NT2/D1 (cell line): ENCODE results near the gene UNC45A.

Experiments used
- DNase-seq: peaks from one replicate; pipeline ENCODE4 v3.0.0-alpha.2; 2011; ENCODE audit warnings: low read depth, low spot score
- H3K27me3 ChIP-seq: 2 replicates; pipeline ENCODE4 v1.6.0; 2011; ENCODE audit warnings: mild to moderate bottlenecking; ENCODE audit not compliant: insufficient read length, insufficient read depth
- H3K36me3 ChIP-seq: 2 replicates; pipeline ENCODE4 v1.6.1; 2011; ENCODE audit warnings: mild to moderate bottlenecking, low read length, mixed read lengths; ENCODE audit not compliant: insufficient read depth, insufficient read length
- H3K4me1 ChIP-seq: 2 replicates; pipeline ENCODE4 v1.5.1; 2011; ENCODE audit not compliant: insufficient read depth, insufficient read length
- H3K4me3 ChIP-seq: 2 replicates; pipeline ENCODE4 v1.5.1; 2011; ENCODE audit warnings: low read depth; ENCODE audit not compliant: insufficient read length
- H3K9ac ChIP-seq: 2 replicates; pipeline ENCODE4 v1.6.0; 2011; ENCODE audit warnings: low read depth; ENCODE audit not compliant: insufficient read length
- H3K9me3 ChIP-seq: 2 replicates; pipeline ENCODE4 v1.5.1; 2011; ENCODE audit warnings: mild to moderate bottlenecking, low read length; ENCODE audit not compliant: insufficient read depth
- SUZ12 ChIP-seq: IDR thresholded peaks from 2 replicates; pipeline ENCODE4 v1.6.1; 2011; ENCODE audit not compliant: insufficient read length, insufficient read depth; ENCODE audit errors: extremely low read depth
- YY1 ChIP-seq: IDR thresholded peaks from 2 replicates; pipeline ENCODE4 v1.6.1; 2011; ENCODE audit not compliant: insufficient read length, insufficient read depth
- ZNF274 ChIP-seq: IDR thresholded peaks from 2 replicates; pipeline ENCODE4 v1.6.1; 2011; ENCODE audit warnings: mild to moderate bottlenecking, low read depth, low read length

UNC45A gene

GRCh38 chr15:90901175-90902039 is 33.7 kb upstream of the UNC45A start:
- Histone ChIP-seq H3K27me3 (peaks cover 18% of the 10 kb centered on the region), H3K4me1 (peaks cover 6% of the 10 kb centered on the region), H3K4me3 (peak overlapping the region; percentile 72), H3K9me3 (no peaks in the 10 kb centered on the region), H3K36me3 (peaks cover 16% of the 10 kb centered on the region), H3K9ac (peak overlapping the region; percentile 85)
- TF ChIP-seq YY1 (no peak), SUZ12 (no peak), ZNF274 (no peak)
- no peak for DNase-seq

GRCh38 chr15:90902040-90902839 is 32.8 kb upstream of the UNC45A start:
- peaks cover 6% of the 10 kb centered on the region for H3K4me1 ChIP-seq
- no peak for TF ChIP-seq YY1
- no peak for TF ChIP-seq ZNF274
- no peak for TF ChIP-seq SUZ12
- H3K9ac ChIP-seq = peak overlapping the region; percentile 85
- no peaks in the 10 kb centered on the region for H3K9me3 ChIP-seq
- peaks cover 18% of the 10 kb centered on the region for H3K27me3 ChIP-seq
- peak; percentile 58 for DNase-seq
- H3K36me3 ChIP-seq = peaks cover 20% of the 10 kb centered on the region
- peak overlapping the region; percentile 72 for H3K4me3 ChIP-seq

- TF ChIP-seq YY1 (no peak), SUZ12 (no peak), ZNF274 (no peak)
- Histone ChIP-seq H3K27me3 (peaks cover 18% of the 10 kb centered on the region), H3K4me3 (peak within 1 kb of the TSS; percentile 72), H3K4me1 (peaks cover 6% of the 10 kb centered on the region), H3K9me3 (no peaks in the 10 kb centered on the region), H3K36me3 (peaks cover 24% of the 10 kb centered on the region), H3K9ac (peak within 1 kb of the TSS; percentile 85)
- DNase-seq = no peak
These were observed 32.0 kb upstream of the UNC45A start, which contains the start of gene MAN2A2 for GRCh38 chr15:90902840-90903732. Gene MAN2A2 (plus strand): TSS chr15:90903302. CDS start chr15:90904208, 906 bp downstream.

GRCh38 chr15:90903733-90904536 is 31.1 kb upstream of the UNC45A start:
- H3K36me3 ChIP-seq = peaks cover 24% of the 10 kb centered on the region
- DNase-seq = no peak
- peaks cover 6% of the 10 kb centered on the region for H3K4me1 ChIP-seq
- no peak for TF ChIP-seq SUZ12
- TF ChIP-seq YY1 = no peak
- no peak for TF ChIP-seq ZNF274
- H3K9ac ChIP-seq = peak overlapping the region; percentile 77
- peaks cover 18% of the 10 kb centered on the region for H3K27me3 ChIP-seq
- H3K9me3 ChIP-seq = no peaks in the 10 kb centered on the region
- H3K4me3 ChIP-seq = peak overlapping the region; percentile 72

- Histone ChIP-seq H3K9ac (no peak overlapping the region), H3K36me3 (peaks cover 24% of the 10 kb centered on the region), H3K27me3 (peaks cover 18% of the 10 kb centered on the region), H3K4me1 (peaks cover 6% of the 10 kb centered on the region), H3K4me3 (no peak overlapping the region), H3K9me3 (no peaks in the 10 kb centered on the region)
- TF ChIP-seq SUZ12 (no peak), YY1 (no peak), ZNF274 (no peak)
- DNase-seq = no peak
These were observed 30.3 kb upstream of the UNC45A start for GRCh38 chr15:90904746-90905145.

GRCh38 chr15:90905306-90906180 is 29.5 kb upstream of the UNC45A start:
- Histone ChIP-seq H3K9me3 (no peaks in the 10 kb centered on the region), H3K36me3 (peaks cover 26% of the 10 kb centered on the region), H3K4me3 (no peak overlapping the region), H3K4me1 (peaks cover 6% of the 10 kb centered on the region), H3K9ac (no peak overlapping the region), H3K27me3 (peaks cover 18% of the 10 kb centered on the region)
- TF ChIP-seq SUZ12 (no peak), ZNF274 (no peak), YY1 (no peak)
- no peak for DNase-seq
